Measurements from ENCODE around the gene KRTAP12-1. TPM values are rescaled to one million over a fixed set of nuclear protein-coding genes. Genes with fewer than 3 reads are reported as not detected.

KRTAP12-1 gene
- total and polyA plus RNA-seq, 4 donors = not detected

GRCh38 chr21:44724196-44724595, 42.2 kb upstream of the KRTAP12-1 start:
- Histone ChIP-seq H3K27me3 (ENCODE audit: control insufficient read depth, insufficient read depth, low read length) (peaks cover 5% of the 10 kb centered on the region), H3K27ac (ENCODE audit: low read depth, low read length) (no peak overlapping the region), H3K4me1 (ENCODE audit: control insufficient read depth, insufficient read depth, low read length) (peaks cover 17% of the 10 kb centered on the region), H3K36me3 (ENCODE audit: control insufficient read depth, insufficient read depth, low read length) (no peaks in the 10 kb centered on the region), H3K9me3 (ENCODE audit: control insufficient read depth, insufficient read depth, low read length) (no peaks in the 10 kb centered on the region), H3K4me3 (ENCODE audit: low read depth, low read length) (no peak overlapping the region)
- WGBS (ENCODE audit: insufficient coverage) = 95% methylated on average over 6 of the region's 7 CpGs
- DNase-seq (ENCODE audit: low read depth in 4 of 6, low spot score in 6 of 6) = no peak

GRCh38 chr21:44723177-44724131, 41.5 kb upstream of the KRTAP12-1 start:
- H3K4me1 ChIP-seq (ENCODE audit: control insufficient read depth, insufficient read depth, low read length) = peaks cover 17% of the 10 kb centered on the region
- H3K4me3 ChIP-seq (ENCODE audit: low read depth, low read length) = no peak overlapping the region
- H3K27ac ChIP-seq (ENCODE audit: low read depth, low read length) = no peak overlapping the region
- no peaks in the 10 kb centered on the region for H3K9me3 ChIP-seq (ENCODE audit: control insufficient read depth, insufficient read depth, low read length)
- H3K27me3 ChIP-seq (ENCODE audit: control insufficient read depth, insufficient read depth, low read length) = peaks cover 5% of the 10 kb centered on the region
- DNase-seq (ENCODE audit: low read depth in 4 of 6, low spot score in 6 of 6) = peak in 4 of 6 donors; percentile 13 to 72 (median 32)
- 17% methylated on average over 61 of the region's 61 CpGs for WGBS (ENCODE audit: insufficient coverage)
- H3K36me3 ChIP-seq (ENCODE audit: control insufficient read depth, insufficient read depth, low read length) = no peaks in the 10 kb centered on the region

GRCh38 chr21:44722731-44723130, 40.8 kb upstream of the KRTAP12-1 start:
- Histone ChIP-seq H3K27me3 (ENCODE audit: control insufficient read depth, insufficient read depth, low read length) (peaks cover 8% of the 10 kb centered on the region), H3K4me1 (ENCODE audit: control insufficient read depth, insufficient read depth, low read length) (peaks cover 17% of the 10 kb centered on the region), H3K27ac (ENCODE audit: low read depth, low read length) (no peak overlapping the region), H3K9me3 (ENCODE audit: control insufficient read depth, insufficient read depth, low read length) (no peaks in the 10 kb centered on the region), H3K36me3 (ENCODE audit: control insufficient read depth, insufficient read depth, low read length) (no peaks in the 10 kb centered on the region), H3K4me3 (ENCODE audit: low read depth, low read length) (no peak overlapping the region)
- WGBS (ENCODE audit: insufficient coverage) = no CpG with 5 or more reads among the region's 5 CpGs
- DNase-seq (ENCODE audit: low read depth in 4 of 6, low spot score in 6 of 6) = no peak

DNA sequence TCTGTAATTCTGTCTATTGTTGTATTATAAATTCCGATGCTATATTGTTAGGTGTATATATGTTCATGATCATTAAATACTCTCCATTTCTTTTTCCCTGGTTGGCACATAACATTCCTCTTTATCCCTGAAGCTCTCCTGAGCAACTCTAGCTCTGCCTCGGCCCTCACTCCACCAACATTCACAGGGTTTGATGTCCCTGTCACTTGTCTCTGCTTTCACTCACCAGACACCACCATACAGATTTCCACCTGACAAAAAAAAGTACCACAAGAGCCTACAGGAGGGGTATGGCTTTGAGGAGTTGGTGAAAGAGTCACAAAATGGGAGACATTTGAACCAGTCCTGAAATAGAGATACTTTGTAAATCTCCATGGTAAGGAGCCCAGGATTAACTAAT, 38.2 kb upstream of the KRTAP12-1 start:
- H3K9me3 ChIP-seq (ENCODE audit: control insufficient read depth, insufficient read depth, low read length) = no peaks in the 10 kb centered on the region
- WGBS (ENCODE audit: insufficient coverage) = 100% methylated on average over 1 of the region's 2 CpGs
- H3K4me1 ChIP-seq (ENCODE audit: control insufficient read depth, insufficient read depth, low read length) = peaks cover 17% of the 10 kb centered on the region
- H3K36me3 ChIP-seq (ENCODE audit: control insufficient read depth, insufficient read depth, low read length) = no peaks in the 10 kb centered on the region
- DNase-seq (ENCODE audit: low read depth in 4 of 6, low spot score in 6 of 6) = no peak
- H3K27ac ChIP-seq (ENCODE audit: low read depth, low read length) = no peak overlapping the region
- peaks cover 8% of the 10 kb centered on the region for H3K27me3 ChIP-seq (ENCODE audit: control insufficient read depth, insufficient read depth, low read length)
- H3K4me3 ChIP-seq (ENCODE audit: low read depth, low read length) = no peak overlapping the region

DNA sequence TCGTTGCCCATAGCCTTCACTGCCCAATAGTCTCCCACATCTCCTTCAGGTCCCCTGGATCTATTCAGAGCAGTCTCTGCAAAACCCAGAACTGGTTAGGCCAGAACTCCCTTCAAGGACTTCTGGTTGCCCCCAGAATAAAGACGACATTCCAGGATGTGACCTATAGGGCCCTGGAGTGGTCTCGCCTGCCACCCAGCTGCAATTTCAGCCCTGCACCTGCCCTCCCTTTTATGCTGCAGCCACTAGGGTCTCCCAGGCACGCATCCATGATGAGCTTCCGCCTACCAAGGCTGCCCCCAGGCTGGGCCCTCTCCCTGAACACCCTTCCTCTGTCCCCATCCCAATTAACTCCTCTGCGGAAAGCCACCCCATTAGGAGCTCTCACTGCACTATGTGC, 36.6 kb upstream of the KRTAP12-1 start:
- Histone ChIP-seq H3K4me1 (ENCODE audit: control insufficient read depth, insufficient read depth, low read length) (peaks cover 9% of the 10 kb centered on the region), H3K36me3 (ENCODE audit: control insufficient read depth, insufficient read depth, low read length) (no peaks in the 10 kb centered on the region), H3K27me3 (ENCODE audit: control insufficient read depth, insufficient read depth, low read length) (peaks cover 17% of the 10 kb centered on the region), H3K9me3 (ENCODE audit: control insufficient read depth, insufficient read depth, low read length) (no peaks in the 10 kb centered on the region), H3K4me3 (ENCODE audit: low read depth, low read length) (no peak overlapping the region), H3K27ac (ENCODE audit: low read depth, low read length) (no peak overlapping the region)
- no peak for DNase-seq (ENCODE audit: low read depth in 4 of 6, low spot score in 6 of 6)
- WGBS (ENCODE audit: insufficient coverage) = 50% methylated on average over 3 of the region's 6 CpGs

GRCh38 chr21:44718093-44718492, 36.1 kb upstream of the KRTAP12-1 start:
- Histone ChIP-seq H3K27me3 (ENCODE audit: control insufficient read depth, insufficient read depth, low read length) (peaks cover 18% of the 10 kb centered on the region), H3K27ac (ENCODE audit: low read depth, low read length) (no peak overlapping the region), H3K4me3 (ENCODE audit: low read depth, low read length) (no peak overlapping the region), H3K4me1 (ENCODE audit: control insufficient read depth, insufficient read depth, low read length) (peaks cover 5% of the 10 kb centered on the region), H3K9me3 (ENCODE audit: control insufficient read depth, insufficient read depth, low read length) (no peaks in the 10 kb centered on the region), H3K36me3 (ENCODE audit: control insufficient read depth, insufficient read depth, low read length) (no peaks in the 10 kb centered on the region)
- no peak for DNase-seq (ENCODE audit: low read depth in 4 of 6, low spot score in 6 of 6)
- WGBS (ENCODE audit: insufficient coverage) = 48% methylated on average over 2 of the region's 2 CpGs

DNA sequence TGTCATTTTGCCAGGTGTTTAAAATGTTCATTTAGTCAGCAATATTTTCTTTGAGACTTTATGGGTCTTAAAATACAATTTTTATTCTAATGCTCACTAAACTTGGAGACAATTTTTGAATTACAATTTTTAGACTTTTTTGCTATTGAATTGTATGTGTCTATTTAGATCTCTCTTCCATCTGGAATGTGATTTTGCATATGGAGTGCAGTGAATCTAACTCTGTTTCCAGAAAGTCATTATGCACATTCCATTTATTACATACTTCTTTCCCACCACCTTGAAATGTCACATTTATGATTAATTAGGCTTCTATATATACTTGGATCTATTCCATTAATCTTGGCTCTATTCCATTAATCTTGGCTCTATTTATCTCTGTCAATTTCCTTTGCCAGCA, 35.0 kb upstream of the KRTAP12-1 start:
- peak in 1 of 6 donors; percentile 48 for DNase-seq (ENCODE audit: low read depth in 4 of 6, low spot score in 6 of 6)
- Histone ChIP-seq H3K36me3 (ENCODE audit: control insufficient read depth, insufficient read depth, low read length) (no peaks in the 10 kb centered on the region), H3K27ac (ENCODE audit: low read depth, low read length) (no peak overlapping the region), H3K9me3 (ENCODE audit: control insufficient read depth, insufficient read depth, low read length) (no peaks in the 10 kb centered on the region), H3K4me1 (ENCODE audit: control insufficient read depth, insufficient read depth, low read length) (peaks cover 7% of the 10 kb centered on the region), H3K4me3 (ENCODE audit: low read depth, low read length) (no peak overlapping the region), H3K27me3 (ENCODE audit: control insufficient read depth, insufficient read depth, low read length) (peaks cover 28% of the 10 kb centered on the region)

GRCh38 chr21:44714905-44715304, 32.9 kb upstream of the KRTAP12-1 start:
- Histone ChIP-seq H3K27ac (ENCODE audit: low read depth, low read length) (no peak overlapping the region), H3K9me3 (ENCODE audit: control insufficient read depth, insufficient read depth, low read length) (no peaks in the 10 kb centered on the region), H3K27me3 (ENCODE audit: control insufficient read depth, insufficient read depth, low read length) (peaks cover 48% of the 10 kb centered on the region), H3K4me1 (ENCODE audit: control insufficient read depth, insufficient read depth, low read length) (peaks cover 27% of the 10 kb centered on the region), H3K4me3 (ENCODE audit: low read depth, low read length) (no peak overlapping the region), H3K36me3 (ENCODE audit: control insufficient read depth, insufficient read depth, low read length) (no peaks in the 10 kb centered on the region)
- 17% methylated on average over 2 of the region's 8 CpGs for WGBS (ENCODE audit: insufficient coverage)
- DNase-seq (ENCODE audit: low read depth in 4 of 6, low spot score in 6 of 6) = no peak

DNA sequence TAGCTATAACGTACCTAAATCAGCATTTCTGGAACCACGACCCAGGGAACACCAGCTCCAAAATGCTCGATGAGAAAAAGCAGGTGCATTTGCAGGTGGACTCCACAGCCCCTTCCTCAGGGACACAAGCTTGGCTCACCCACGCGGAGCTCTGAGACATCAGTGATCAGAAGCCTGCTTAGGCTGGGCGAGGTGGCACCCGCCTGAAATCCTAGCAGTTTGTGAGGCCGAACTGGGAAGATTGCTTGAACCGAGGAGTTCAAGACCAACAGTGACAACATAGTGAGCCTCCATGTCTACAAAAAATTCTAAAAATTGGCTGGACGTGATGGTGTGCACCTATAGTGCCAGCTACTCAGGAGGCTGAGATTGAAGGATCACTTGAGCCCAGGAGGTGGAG, 31.9 kb upstream of the KRTAP12-1 start:
- H3K9me3 ChIP-seq (ENCODE audit: control insufficient read depth, insufficient read depth, low read length) = no peaks in the 10 kb centered on the region
- no peak for DNase-seq (ENCODE audit: low read depth in 4 of 6, low spot score in 6 of 6)
- H3K36me3 ChIP-seq (ENCODE audit: control insufficient read depth, insufficient read depth, low read length) = no peaks in the 10 kb centered on the region
- peaks cover 59% of the 10 kb centered on the region for H3K27me3 ChIP-seq (ENCODE audit: control insufficient read depth, insufficient read depth, low read length)
- H3K27ac ChIP-seq (ENCODE audit: low read depth, low read length) = no peak overlapping the region
- WGBS (ENCODE audit: insufficient coverage) = 87% methylated on average over 10 of the region's 10 CpGs
- H3K4me1 ChIP-seq (ENCODE audit: control insufficient read depth, insufficient read depth, low read length) = peaks cover 37% of the 10 kb centered on the region
- no peak overlapping the region for H3K4me3 ChIP-seq (ENCODE audit: low read depth, low read length)

DNA sequence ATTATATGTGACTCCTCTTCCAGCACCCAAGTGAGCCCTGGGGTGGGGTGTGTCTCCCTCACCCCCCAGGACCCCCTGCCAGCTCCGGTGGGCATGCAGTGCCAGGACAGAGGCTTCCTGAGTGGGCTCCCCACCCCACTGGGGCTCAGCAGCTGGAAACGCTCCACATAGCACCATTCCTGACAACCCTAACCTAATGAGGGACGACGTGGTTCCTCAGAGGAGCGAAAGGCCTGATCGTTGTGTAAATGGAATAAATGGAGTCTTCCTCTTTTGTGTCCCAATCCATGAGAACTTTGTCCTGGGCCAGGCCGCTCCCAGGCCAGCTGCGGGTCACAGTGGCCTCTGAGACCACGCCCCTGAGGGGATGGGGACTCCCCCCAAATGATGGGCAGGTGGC, 31.2 kb upstream of the KRTAP12-1 start:
- no peak for DNase-seq (ENCODE audit: low read depth in 4 of 6, low spot score in 6 of 6)
- Histone ChIP-seq H3K36me3 (ENCODE audit: control insufficient read depth, insufficient read depth, low read length) (no peaks in the 10 kb centered on the region), H3K9me3 (ENCODE audit: control insufficient read depth, insufficient read depth, low read length) (no peaks in the 10 kb centered on the region), H3K27ac (ENCODE audit: low read depth, low read length) (no peak overlapping the region), H3K27me3 (ENCODE audit: control insufficient read depth, insufficient read depth, low read length) (peaks cover 64% of the 10 kb centered on the region), H3K4me1 (ENCODE audit: control insufficient read depth, insufficient read depth, low read length) (peaks cover 41% of the 10 kb centered on the region), H3K4me3 (ENCODE audit: low read depth, low read length) (no peak overlapping the region)
- 77% methylated on average over 4 of the region's 9 CpGs for WGBS (ENCODE audit: insufficient coverage)
